Spleen (tissue), 11 donors: ENCODE data around the gene PDE3A. TPM values are rescaled to one million over a fixed set of nuclear protein-coding genes. Genes with fewer than 3 reads are reported as not detected.
"Not testable (repeated sequence)": the region's sequence is repeated elsewhere in the genome, so short reads cannot be mapped to it uniquely, and the experiment has no call there.

ENCODE experiments used
- DNase-seq: peaks from one replicate; pipeline ENCODE4 v3.0.0-alpha.2; 2020
- H3K27ac ChIP-seq, 8 donors: fragments of 200-600 bp; sonication (generic) in 7 of 8; 1 replicate in 4 of 8; 2 replicates in 4 of 8; pipeline versions ENCODE4 v1.5.0 to v1.8.0; 2016 to 2021; ENCODE audit warnings: inconsistent platforms in 4 of 8, mild to moderate bottlenecking in 4 of 8, moderate library complexity in 1 of 8
- H3K27me3 ChIP-seq, 7 donors: fragments of 200-600 bp; sonication (generic) in 6 of 7; replicated peaks in 1 of 7; 1 replicate in 4 of 7; 2 replicates in 3 of 7; pipeline versions ENCODE4 v1.5.0 to v1.8.0; 2016 to 2021; ENCODE audit warnings: inconsistent platforms in 3 of 7, mild to moderate bottlenecking in 1 of 7
- H3K36me3 ChIP-seq, 6 donors: fragments of 200-600 bp; sonication (generic) in 5 of 6; 1 replicate in 4 of 6; 2 replicates in 2 of 6; pipeline versions ENCODE4 v1.5.0 to v1.8.0; 2016 to 2021; ENCODE audit warnings: inconsistent platforms in 2 of 6
- H3K4me1 ChIP-seq, 6 donors: fragments of 200-600 bp; sonication (generic) in 5 of 6; 1 replicate in 3 of 6; 2 replicates in 3 of 6; pipeline versions ENCODE4 v1.5.0 to v1.8.0; 2016 to 2021; ENCODE audit warnings: inconsistent platforms in 3 of 6
- H3K4me3 ChIP-seq, 8 donors: fragments of 200-600 bp; sonication (generic) in 7 of 8; 1 replicate in 4 of 8; 2 replicates in 4 of 8; pipeline versions ENCODE4 v1.5.0 to v1.8.0; 2016 to 2021; ENCODE audit warnings: inconsistent platforms in 4 of 8, mild to moderate bottlenecking in 4 of 8, moderate library complexity in 2 of 8
- H3K9me3 ChIP-seq, 8 donors: fragments of 200-600 bp; sonication (generic) in 7 of 8; 1 replicate in 4 of 8; 2 replicates in 4 of 8; pipeline versions ENCODE4 v1.5.0 to v1.8.0; 2016 to 2021; ENCODE audit warnings: inconsistent platforms in 4 of 8
- CTCF ChIP-seq, 11 experiments: fragments of 200-600 bp in 7 of 11; fragments of 450-650 bp in 4 of 11; sonication (generic) in 4 of 11; IDR thresholded peaks in 8 of 11; conservative IDR thresholded peaks in 3 of 11; 1 replicate in 7 of 11; 2 replicates in 4 of 11; pipeline versions ENCODE4 v1.4.0 to v1.8.0; 2016 to 2021; ENCODE audit warnings: antibody characterized with exemption in 11 of 11, inconsistent platforms in 4 of 11, mild to moderate bottlenecking in 1 of 11
- POLR2A ChIP-seq, 3 donors: fragments of 450-650 bp; IDR thresholded peaks; one replicate each; pipeline ENCODE4 v1.5.1; 2017; ENCODE audit warnings: antibody characterized with exemption in 3 of 3, mild to moderate bottlenecking in 1 of 3
- POLR2AphosphoS5 ChIP-seq, 3 donors: sonication (generic); formaldehyde crosslinking; IDR thresholded peaks; one replicate each; pipeline ENCODE4 v1.5.1; 2017; ENCODE audit warnings: antibody characterized with exemption in 3 of 3
- WGBS, 5 donors: extraction: QIAGEN DNeasy Blood & Tissue Kit in 3 of 5; methylation state at CpG; one replicate each; pipeline versions ENCODE4 v1.1.5 to v1.1.7; 2013 to 2018; 5-methylcytosine and 5-hydroxymethylcytosine counted together
- intact Hi-C: fragments of 100-400 bp; cut with DNase I; formaldehyde crosslinking; loops from one replicate; pipeline ENCODE4 v1.15.0; 2023; ENCODE audit warnings: low total_unique reads
- polyA plus RNA-seq, 3 donors: library from polyadenylated mRNA; stranded (reverse); fragments of 200-250 nt; gene quantifications; one replicate each; pipeline ENCODE4 v1.2.1, GENCODE V29; 2013
- total RNA-seq, 7 donors: library from RNA; depleted of rRNA in 3 of 7; stranded (reverse); fragments of >200 nt in 3 of 7; fragmentation: NEBNext Ultra II Directional in 4 of 7; extraction: Animal tissue kit (Norgen Biotek cat#: 25700) in 4 of 7; gene quantifications; one replicate each; pipeline versions ENCODE4 v1.1.0 to v1.2.1, GENCODE V29; 2016 to 2021
- donor health status: healthy with polysubstance abuse.
- donor health status: DM: no; HTN: no; CAD: no; lungs with moderate emphysema.
- donor health status: DM: no; HTN: no; CAD: no.
- donor health status: Bipolar disorder and iron deficiency.
- donor health status: healthy.
- donor health status: DM: no; HTN: no; CAD: no.
- donor health status: DM: yes; HTN: yes; CAD: no.

PDE3A gene
- total and polyA plus RNA-seq, 10 donors, result 0.57 to 10.1 (median 7.5) TPM

- H3K27me3 ChIP-seq, result no peaks in the 10 kb centered on the region
- intact Hi-C loops, result no loop called here
- H3K27ac ChIP-seq, result no peak overlapping the region
- no peak for DNase-seq
- no peaks in the 10 kb centered on the region for H3K4me1 ChIP-seq
- H3K9me3 ChIP-seq, result no peaks in the 10 kb centered on the region
- H3K36me3 ChIP-seq, result no peaks in the 10 kb centered on the region
- TF ChIP-seq POLR2AphosphoS5 (IDR thresholded peaks at IDR 0.05), result no peak
- no peak for TF ChIP-seq POLR2A (IDR thresholded peaks at IDR 0.05)
- no peak overlapping the region for H3K4me3 ChIP-seq
These were observed 231.4 kb downstream of the PDE3A start for GRCh38 chr12:20599757-20600156.

- no peak for DNase-seq
- Histone ChIP-seq H3K4me1 (no peaks in the 10 kb centered on the region), H3K27me3 (no peaks in the 10 kb centered on the region), H3K9me3 (no peaks in the 10 kb centered on the region), H3K27ac (no peak overlapping the region), H3K4me3 (no peak overlapping the region), H3K36me3 (no peaks in the 10 kb centered on the region)
- 65 to 73% (median 69%) methylated on average over 2 of the region's 2 CpGs for WGBS, 5 donors
- peak in 3 of 11 experiments; percentile 10 to 19 (median 19) for TF ChIP-seq CTCF (IDR thresholded peaks at IDR 0.05 in 8 of 11, conservative IDR thresholded peaks at IDR 0.05 in 3 of 11)
- no peak for TF ChIP-seq POLR2AphosphoS5 (IDR thresholded peaks at IDR 0.05)
- intact Hi-C loops, result no loop called here
These were observed 233.4 kb downstream of the PDE3A start for GRCh38 chr12:20601668-20602280.

GRCh38 chr12:20602641-20603391 lies 234.5 kb downstream of the PDE3A start:
- H3K27ac ChIP-seq, result no peak overlapping the region
- H3K27me3 ChIP-seq, result no peaks in the 10 kb centered on the region
- DNase-seq, result no peak
- WGBS, 5 donors, result 43 to 76% (median 57%) methylated on average over 4 of the region's 4 CpGs
- H3K4me3 ChIP-seq, result no peak overlapping the region
- no peaks in the 10 kb centered on the region for H3K36me3 ChIP-seq
- no peaks in the 10 kb centered on the region for H3K9me3 ChIP-seq
- intact Hi-C loops, result no loop called here
- H3K4me1 ChIP-seq, result no peaks in the 10 kb centered on the region
- no peak for TF ChIP-seq CTCF (IDR thresholded peaks at IDR 0.05 in 8 of 11, conservative IDR thresholded peaks at IDR 0.05 in 3 of 11)

- Histone ChIP-seq H3K9me3 (no peaks in the 10 kb centered on the region), H3K4me3 (no peak overlapping the region), H3K36me3 (no peaks in the 10 kb centered on the region), H3K27me3 (no peaks in the 10 kb centered on the region), H3K4me1 (no peaks in the 10 kb centered on the region), H3K27ac (no peak overlapping the region)
- intact Hi-C loops, result no loop called here
- no peak for DNase-seq
- WGBS, 5 donors, result 74 to 93% (median 83%) methylated on average over 3 of the region's 3 CpGs
- no peak for TF ChIP-seq POLR2AphosphoS5 (IDR thresholded peaks at IDR 0.05)
- no peak for TF ChIP-seq POLR2A (IDR thresholded peaks at IDR 0.05)
- no peak for TF ChIP-seq CTCF (IDR thresholded peaks at IDR 0.05 in 8 of 11, conservative IDR thresholded peaks at IDR 0.05 in 3 of 11)
These were observed 236.2 kb downstream of the PDE3A start for GRCh38 chr12:20604408-20605067.

GRCh38 chr12:20615020-20615419 lies 246.7 kb downstream of the PDE3A start:
- H3K27ac ChIP-seq, DNase-seq, H3K27me3 ChIP-seq, intact Hi-C loops, H3K4me1 ChIP-seq, H3K4me3 ChIP-seq, H3K36me3 ChIP-seq, H3K9me3 ChIP-seq: not testable (repeated sequence)
- 83 to 96% (median 92%) methylated on average over 8 of the region's 8 CpGs for WGBS, 5 donors
